ENCODE measurements around the gene KIDINS220.
"Not testable (repeated sequence)": the region's sequence is repeated elsewhere in the genome, so short reads cannot be mapped to it uniquely, and the experiment has no call there.

KIDINS220 gene

GRCh38 chr2:8754106-8754776 lies 83.2 kb downstream of the KIDINS220 start:
- no peak for FAIRE-seq
- no peak for DNase-seq (ENCODE audit: insufficient read length, low spot score)

DNA sequence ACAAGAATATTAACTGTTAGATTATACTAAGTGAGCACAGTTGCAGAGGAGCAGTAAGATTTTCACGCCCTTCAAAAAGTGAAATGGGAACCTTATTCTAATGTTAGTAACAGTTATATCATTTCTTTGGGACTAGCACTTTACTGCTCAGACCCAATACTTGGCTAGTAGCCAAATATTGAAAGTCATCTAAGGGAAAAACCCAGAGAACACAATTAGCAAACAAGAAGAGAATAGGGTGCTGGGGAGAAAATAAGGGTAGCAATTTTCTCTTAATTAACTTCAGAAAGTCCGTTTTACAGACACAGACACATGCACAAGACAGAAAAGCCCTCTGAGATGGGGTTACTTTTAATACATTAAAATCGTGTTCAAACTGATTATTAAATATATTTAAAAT lies 83.8 kb downstream of the KIDINS220 start:
- FAIRE-seq, result no peak

GRCh38 chr2:8752385-8752784 lies 85.0 kb downstream of the KIDINS220 start:
- no peak for FAIRE-seq
- DNase-seq (ENCODE audit: insufficient read length, low spot score), result no peak

More for the DNA sequence above, 83.8 kb downstream of the KIDINS220 start:
- DNase-seq (ENCODE audit: insufficient read length, low spot score), result no peak

DNA sequence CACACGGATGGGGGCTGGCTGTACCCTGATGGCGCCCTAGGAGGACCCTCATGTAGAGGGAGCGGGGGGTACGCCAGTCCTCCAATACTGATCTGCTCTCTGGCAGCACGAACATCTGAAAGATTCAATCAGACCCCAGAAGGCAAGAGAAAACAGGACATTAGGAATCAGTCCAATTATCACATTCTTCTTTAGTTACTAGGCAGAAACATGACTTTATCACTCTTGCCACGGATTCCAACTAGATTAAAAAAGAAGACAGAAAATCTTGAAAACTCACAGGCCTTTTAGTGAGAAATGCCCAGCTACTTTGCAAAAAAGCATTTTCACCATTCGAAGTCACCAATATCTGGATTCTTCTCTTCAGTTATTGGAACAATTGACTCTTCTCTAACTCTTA lies 87.2 kb downstream of the KIDINS220 start:
- no peak for FAIRE-seq
- DNase-seq (ENCODE audit: insufficient read length, low spot score), result no peak

GRCh38 chr2:8743261-8743660 lies 94.2 kb downstream of the KIDINS220 start:
- DNase-seq (ENCODE audit: insufficient read length, low spot score) (no peak), FAIRE-seq (no peak)

GRCh38 chr2:8740136-8740535 lies 97.3 kb downstream of the KIDINS220 start:
- FAIRE-seq, result no peak

GRCh38 chr2:8737571-8738175 lies 99.7 kb downstream of the KIDINS220 start:
- peak; percentile 18 for FAIRE-seq

More at GRCh38 chr2:8740136-8740535, 97.3 kb downstream of the KIDINS220 start:
- no peak for DNase-seq (ENCODE audit: insufficient read length, low spot score)

DNA sequence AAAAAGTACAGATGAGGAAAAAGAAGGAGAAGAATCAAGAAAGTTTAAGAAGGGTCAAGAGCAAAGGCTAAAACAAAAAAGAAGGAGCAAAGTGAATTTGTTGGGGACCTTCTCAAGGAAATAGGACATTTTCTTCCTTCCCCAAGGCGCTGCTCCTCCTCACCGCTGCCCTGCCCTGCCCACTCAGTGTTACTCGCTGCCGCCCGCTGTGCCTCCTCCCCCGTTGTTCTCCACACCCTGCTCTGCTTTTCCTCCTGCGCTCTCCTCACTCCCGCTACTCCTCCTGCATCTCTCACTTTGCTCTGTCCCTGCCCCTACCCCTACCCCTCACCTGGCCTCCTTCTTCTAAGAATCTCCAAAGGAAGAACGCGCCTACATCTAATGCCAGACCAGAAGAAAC lies 104.8 kb downstream of the KIDINS220 start:
- no peak for DNase-seq (ENCODE audit: insufficient read length, low spot score)
- no peak for FAIRE-seq

More at GRCh38 chr2:8737571-8738175, 99.7 kb downstream of the KIDINS220 start:
- DNase-seq (ENCODE audit: insufficient read length, low spot score), result no peak

DNA sequence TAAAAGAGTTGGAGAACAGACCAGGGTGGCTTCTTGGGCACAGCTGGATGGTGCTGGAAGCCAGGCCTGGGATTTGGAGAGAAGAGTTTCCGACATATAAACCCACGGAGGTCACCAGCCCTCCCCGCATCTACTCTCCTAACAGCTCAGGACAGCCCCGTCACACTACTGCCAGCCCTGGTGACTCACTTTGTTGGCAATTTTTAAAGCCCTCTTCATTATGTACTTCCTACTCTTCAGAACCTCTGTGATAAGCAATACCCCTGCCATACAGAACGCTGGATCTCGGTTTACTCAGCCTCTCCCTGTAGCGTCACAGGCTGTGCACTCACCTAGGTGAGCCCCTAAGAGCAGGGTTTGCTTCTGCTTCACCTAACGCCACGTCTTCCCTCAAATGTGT lies 107.5 kb downstream of the KIDINS220 start:
- DNase-seq (ENCODE audit: insufficient read length, low spot score) (no peak), FAIRE-seq (no peak)

DNA sequence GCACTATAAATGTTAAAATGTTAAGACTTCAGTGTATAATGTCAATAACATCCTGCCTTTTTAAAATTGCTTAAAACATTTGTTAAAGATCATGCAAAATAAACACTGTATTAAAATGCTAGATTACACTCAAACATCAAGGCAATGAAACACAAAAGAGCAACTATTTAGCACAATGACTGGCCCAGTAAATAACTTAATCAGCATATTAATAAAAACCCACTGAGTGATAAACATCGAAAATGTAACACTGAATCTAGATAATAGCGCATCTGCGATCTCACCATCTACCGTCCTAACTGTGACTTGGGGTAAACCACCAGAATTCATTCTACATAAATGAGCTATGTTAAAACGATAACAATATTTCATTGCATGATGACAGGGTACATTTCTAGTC lies 108.3 kb downstream of the KIDINS220 start:
- DNase-seq (ENCODE audit: insufficient read length, low spot score); FAIRE-seq: not testable (repeated sequence)

DNA sequence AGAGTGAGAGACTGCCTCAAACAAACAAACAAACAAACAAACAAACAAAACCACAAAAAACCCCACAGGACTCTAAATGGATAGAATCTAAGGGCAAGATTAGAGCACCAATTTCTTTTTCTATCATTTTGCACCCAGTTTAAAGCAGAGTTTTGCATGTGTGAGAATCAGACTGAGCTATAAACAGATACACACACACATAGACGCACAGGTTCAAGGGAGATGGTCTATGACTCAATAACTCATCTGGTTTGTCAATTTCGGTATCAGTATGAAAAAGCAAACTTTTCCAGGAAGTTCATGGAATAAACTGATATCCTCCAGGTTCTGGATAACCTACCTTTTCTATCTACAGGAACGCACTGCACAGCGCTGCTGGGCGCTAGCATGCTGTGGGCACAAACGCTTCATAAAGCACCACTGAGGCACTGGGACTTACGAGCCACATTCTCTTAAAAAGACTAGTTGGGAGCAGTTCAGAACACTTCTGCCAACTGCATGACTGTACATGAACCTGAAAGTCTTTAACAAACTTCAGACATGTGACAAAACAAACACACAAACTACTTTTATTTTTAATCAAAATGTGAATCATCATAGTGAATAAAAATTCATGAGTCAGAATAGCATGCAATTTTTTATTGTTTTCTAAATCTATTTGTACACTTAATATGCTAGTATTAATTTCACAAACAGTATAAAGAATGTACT lies 109.0 kb downstream of the KIDINS220 start:
- DNase-seq (ENCODE audit: insufficient read length, low spot score) (no peak), FAIRE-seq (no peak)

- no peak for DNase-seq (ENCODE audit: insufficient read length, low spot score)
- FAIRE-seq, result no peak
Observed at GRCh38 chr2:8725838-8726237, 111.6 kb downstream of the KIDINS220 start.

GRCh38 chr2:8722986-8723385 lies 114.4 kb downstream of the KIDINS220 start:
- FAIRE-seq (no peak), DNase-seq (ENCODE audit: insufficient read length, low spot score) (no peak)

- FAIRE-seq, result no peak
Observed at GRCh38 chr2:8721410-8721809, 116.0 kb downstream of the KIDINS220 start.

GRCh38 chr2:8720741-8721140 lies 116.7 kb downstream of the KIDINS220 start:
- FAIRE-seq, result no peak
- no peak for DNase-seq (ENCODE audit: insufficient read length, low spot score)

More at GRCh38 chr2:8721410-8721809, 116.0 kb downstream of the KIDINS220 start:
- no peak for DNase-seq (ENCODE audit: insufficient read length, low spot score)

GRCh38 chr2:8719528-8719927 lies 117.9 kb downstream of the KIDINS220 start:
- DNase-seq (ENCODE audit: insufficient read length, low spot score), result no peak
- FAIRE-seq, result no peak

DNA sequence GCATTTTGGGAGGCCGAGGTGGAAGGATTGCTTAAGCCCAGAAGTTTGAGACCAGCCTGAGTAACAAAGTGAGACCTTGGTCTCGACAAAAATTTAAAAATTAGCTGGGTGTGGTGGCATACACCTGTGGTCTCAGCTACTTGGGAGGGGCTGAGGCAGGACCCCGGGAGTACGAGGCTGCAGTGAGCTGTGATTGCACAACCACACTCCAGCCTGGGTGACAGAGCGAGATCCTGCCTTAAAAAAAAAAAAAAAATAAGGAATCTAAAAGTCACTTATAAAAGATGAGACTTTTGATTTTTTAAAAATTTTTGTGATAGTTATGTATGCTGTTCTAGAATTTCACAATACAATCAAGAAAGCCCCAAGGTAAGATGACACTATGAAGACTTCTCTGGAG lies 122.4 kb downstream of the KIDINS220 start:
- DNase-seq (ENCODE audit: insufficient read length, low spot score) (no peak), FAIRE-seq (no peak)

GRCh38 chr2:8714283-8714682 lies 123.1 kb downstream of the KIDINS220 start:
- no peak for FAIRE-seq
- DNase-seq (ENCODE audit: insufficient read length, low spot score), result no peak

GRCh38 chr2:8710951-8711350 lies 126.5 kb downstream of the KIDINS220 start:
- no peak for DNase-seq (ENCODE audit: insufficient read length, low spot score)
- FAIRE-seq, result no peak

GRCh38 chr2:8709611-8710010 lies 127.8 kb downstream of the KIDINS220 start:
- FAIRE-seq (no peak), DNase-seq (ENCODE audit: insufficient read length, low spot score) (no peak)

- no peak for DNase-seq (ENCODE audit: insufficient read length, low spot score)
- no peak for FAIRE-seq
Observed at GRCh38 chr2:8704906-8705305, 132.5 kb downstream of the KIDINS220 start.
